ENCODE measurements around the gene TERT.

DNA sequence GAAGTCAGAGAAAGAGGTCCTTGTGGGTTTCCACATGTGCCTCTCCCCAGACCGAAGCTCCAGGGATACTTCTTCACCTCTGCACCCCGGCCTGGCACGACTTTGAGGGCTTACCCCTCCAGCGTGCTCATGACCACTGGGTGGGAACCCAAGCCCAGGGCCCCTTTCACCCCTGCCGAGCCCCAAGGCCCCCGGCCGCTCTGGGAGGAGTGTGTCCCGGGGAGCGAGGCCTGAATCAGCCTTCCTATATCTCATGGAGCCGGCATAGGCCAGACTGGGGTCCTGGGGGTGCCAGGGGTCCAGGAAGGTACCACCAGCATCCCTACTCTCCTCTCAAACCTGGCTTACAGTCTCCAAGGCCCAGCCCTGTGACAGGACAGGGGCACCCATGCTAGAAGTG is 17.1 kb downstream of the TERT start:
- TF ChIP-seq SMC3 (IDR thresholded peaks at IDR 0.05; ENCODE audit: low read depth, low read length) (no peak), POLR2A (IDR thresholded peaks at IDR 0.05; ENCODE audit: low read depth, low read length) (no peak), RAD21 (IDR thresholded peaks at IDR 0.05; ENCODE audit: low read length) (no peak), MAZ (IDR thresholded peaks at IDR 0.05; ENCODE audit: borderline replicate concordance, low read depth, low read length) (no peak)
- TF ChIP-seq, protein P1, sequence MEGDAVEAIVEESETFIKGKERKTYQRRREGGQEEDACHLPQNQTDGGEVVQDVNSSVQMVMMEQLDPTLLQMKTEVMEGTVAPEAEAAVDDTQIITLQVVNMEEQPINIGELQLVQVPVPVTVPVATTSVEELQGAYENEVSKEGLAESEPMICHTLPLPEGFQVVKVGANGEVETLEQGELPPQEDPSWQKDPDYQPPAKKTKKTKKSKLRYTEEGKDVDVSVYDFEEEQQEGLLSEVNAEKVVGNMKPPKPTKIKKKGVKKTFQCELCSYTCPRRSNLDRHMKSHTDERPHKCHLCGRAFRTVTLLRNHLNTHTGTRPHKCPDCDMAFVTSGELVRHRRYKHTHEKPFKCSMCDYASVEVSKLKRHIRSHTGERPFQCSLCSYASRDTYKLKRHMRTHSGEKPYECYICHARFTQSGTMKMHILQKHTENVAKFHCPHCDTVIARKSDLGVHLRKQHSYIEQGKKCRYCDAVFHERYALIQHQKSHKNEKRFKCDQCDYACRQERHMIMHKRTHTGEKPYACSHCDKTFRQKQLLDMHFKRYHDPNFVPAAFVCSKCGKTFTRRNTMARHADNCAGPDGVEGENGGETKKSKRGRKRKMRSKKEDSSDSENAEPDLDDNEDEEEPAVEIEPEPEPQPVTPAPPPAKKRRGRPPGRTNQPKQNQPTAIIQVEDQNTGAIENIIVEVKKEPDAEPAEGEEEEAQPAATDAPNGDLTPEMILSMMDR (conservative IDR thresholded peaks at IDR 0.05; ENCODE audit: low read depth, low read length), result no peak
